SK-N-SH treated with all-trans-retinoic acid at 6 μM for 48 hours (cell line): ENCODE results near the gene ARHGAP8.
"Not testable (repeated sequence)": the region's sequence is repeated elsewhere in the genome, so short reads cannot be mapped to it uniquely, and the experiment has no call there.

Experiments
- ATAC-seq: fragments of 200-7000 bp; cut with Tn5 transposase; 3 replicates; pipeline ENCODE4 v1.9.1; 2020; ENCODE audit warnings: mild to moderate bottlenecking, moderate library complexity
- ARNTL ChIP-seq: fragments of 450-650 bp; formaldehyde crosslinking; IDR thresholded peaks from 2 replicates; pipeline ENCODE4 v1.5.0; 2020; ENCODE audit warnings: low read depth, mild to moderate bottlenecking, moderate library complexity, borderline replicate concordance
- BACH2 ChIP-seq: fragments of 250-450 bp; sonication (Bioruptor Pico); IDR thresholded peaks from 2 replicates; pipeline ENCODE4 v1.9.0; 2021; ENCODE audit warnings: mild to moderate bottlenecking, borderline replicate concordance
- CSDC2 ChIP-seq: fragments of 250-450 bp; sonication (Bioruptor Pico); IDR thresholded peaks from 2 replicates; pipeline ENCODE4 v1.5.0; 2020; ENCODE audit warnings: mild to moderate bottlenecking, moderate library complexity
- GLIS3 ChIP-seq: fragments of 250-450 bp; sonication (Bioruptor Pico); IDR thresholded peaks from 2 replicates; pipeline ENCODE4 v1.5.0; 2020; ENCODE audit warnings: mild to moderate bottlenecking, moderate library complexity
- OSR1 ChIP-seq: fragments of 250-450 bp; sonication (Bioruptor Pico); IDR thresholded peaks from 2 replicates; pipeline ENCODE4 v1.8.0; 2022; ENCODE audit warnings: moderate library complexity, mild to moderate bottlenecking, inconsistent platforms
- PPARA ChIP-seq: fragments of 250-450 bp; sonication (Bioruptor Pico); IDR thresholded peaks from 2 replicates; pipeline ENCODE4 v1.5.0; 2020; ENCODE audit warnings: mild to moderate bottlenecking, borderline replicate concordance
- RARB ChIP-seq: fragments of 250-450 bp; sonication (Bioruptor Pico); IDR thresholded peaks from 2 replicates; pipeline ENCODE4 v1.8.0; 2021; ENCODE audit warnings: mild to moderate bottlenecking, moderate library complexity
- SNAI2 ChIP-seq: fragments of 250-450 bp; sonication (Bioruptor Pico); IDR thresholded peaks from 2 replicates; pipeline ENCODE4 v1.5.0; 2020; ENCODE audit warnings: mild to moderate bottlenecking, moderate library complexity
- TCF4 ChIP-seq: fragments of 250-450 bp; sonication (Bioruptor Pico); IDR thresholded peaks from 2 replicates; pipeline ENCODE4 v1.8.0; 2021; ENCODE audit warnings: mild to moderate bottlenecking, moderate library complexity, borderline replicate concordance
- ZC3H10 ChIP-seq: fragments of 250-450 bp; sonication (Bioruptor Pico); IDR thresholded peaks from 2 replicates; pipeline ENCODE4 v1.5.1; 2021; ENCODE audit warnings: mild to moderate bottlenecking, moderate library complexity
- ZFP3 ChIP-seq: fragments of 250-450 bp; sonication (Bioruptor Pico); IDR thresholded peaks from 2 replicates; pipeline ENCODE4 v1.5.0; 2020; ENCODE audit warnings: mild to moderate bottlenecking, moderate library complexity
- ZFP30 ChIP-seq: fragments of 450-650 bp; formaldehyde crosslinking; IDR thresholded peaks from 2 replicates; pipeline ENCODE4 v1.5.0; 2022; ENCODE audit warnings: mild to moderate bottlenecking, moderate library complexity
- ZNF565 ChIP-seq: fragments of 450-650 bp; formaldehyde crosslinking; conservative IDR thresholded peaks from 2 replicates; pipeline ENCODE4 v1.5.0; 2020; ENCODE audit warnings: low read depth, mild to moderate bottlenecking, moderate library complexity
- TF ChIP-seq, protein P1 (sequence below): fragments of 250-450 bp; sonication (Bioruptor Pico); IDR thresholded peaks from 2 replicates; pipeline ENCODE4 v1.5.1; 2020; ENCODE audit warnings: low read depth, mild to moderate bottlenecking, moderate library complexity
- TF ChIP-seq, protein P2 (sequence below): fragments of 250-450 bp; sonication (Bioruptor Pico); IDR thresholded peaks from 2 replicates; pipeline ENCODE4 v1.5.0; 2020; ENCODE audit warnings: mild to moderate bottlenecking, moderate library complexity
- TF ChIP-seq, protein P3 (sequence below): fragments of 250-450 bp; sonication (Bioruptor Pico); IDR thresholded peaks from 2 replicates; pipeline ENCODE4 v1.8.0; 2020; ENCODE audit warnings: mild to moderate bottlenecking, moderate library complexity, borderline replicate concordance
- TF ChIP-seq, protein P4 (sequence below): fragments of 250-450 bp; sonication (Bioruptor Pico); IDR thresholded peaks from 2 replicates; pipeline ENCODE4 v1.8.0; 2021; ENCODE audit warnings: low read depth, mild to moderate bottlenecking, moderate library complexity, borderline replicate concordance
- TF ChIP-seq, protein P5 (sequence below): fragments of 250-450 bp; sonication (Bioruptor Pico); IDR thresholded peaks from 2 replicates; pipeline ENCODE4 v1.5.1; 2021; ENCODE audit warnings: mild to moderate bottlenecking, moderate library complexity

Gene ARHGAP8

DNA sequence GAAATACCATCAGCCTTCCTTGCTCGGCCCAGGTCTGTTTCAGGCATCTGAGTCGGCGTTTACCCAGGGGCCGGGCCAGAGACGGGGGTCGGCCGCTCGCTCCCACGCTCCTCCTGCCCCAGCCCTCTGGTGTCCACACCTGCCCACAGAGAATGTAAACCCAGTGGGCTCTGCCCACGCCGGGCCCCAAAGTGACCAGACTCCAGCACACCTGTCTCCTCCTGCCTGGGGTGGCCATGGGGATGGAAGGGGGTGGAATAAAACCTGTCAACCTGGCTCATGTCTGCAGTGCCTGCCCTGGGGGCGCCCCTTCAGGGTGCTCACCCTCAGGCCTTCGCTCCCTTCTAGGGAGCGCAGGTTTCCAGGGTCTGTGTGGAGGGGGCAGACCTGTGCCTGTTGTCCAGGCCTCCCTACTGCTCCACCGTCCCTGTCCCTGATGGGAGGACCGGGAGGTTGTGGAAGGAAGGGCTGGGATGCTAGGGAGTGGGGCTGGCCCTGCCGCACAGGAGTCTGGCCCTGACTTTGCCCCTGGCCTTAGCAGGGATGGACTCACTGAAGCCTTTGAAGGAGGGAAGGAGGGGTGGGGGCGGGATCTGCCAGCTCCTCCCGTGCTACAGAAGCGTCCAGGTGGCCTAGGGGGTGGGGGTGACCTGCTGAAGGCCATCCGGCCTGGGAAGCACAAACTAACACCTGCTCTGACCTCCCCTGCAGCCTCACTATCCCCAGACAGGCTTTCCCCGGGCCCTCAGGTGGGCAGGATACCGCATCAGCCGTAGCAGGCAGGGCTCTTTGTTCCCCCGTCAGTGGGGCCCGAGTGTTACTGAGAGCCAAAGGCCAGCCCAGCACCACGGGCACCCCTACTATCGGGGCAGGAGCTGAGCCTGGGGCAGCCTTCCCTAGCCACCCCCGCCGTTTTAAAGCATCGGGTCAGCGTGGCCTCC lies 14.7 kb upstream of the ARHGAP8 start:
- TF ChIP-seq GLIS3 (CRISPR knock-in tag) (no peak), RARB (CRISPR knock-in tag) (no peak), ZC3H10 (CRISPR knock-in tag) (no peak), ZFP30 (CRISPR knock-in tag) (no peak), CSDC2 (CRISPR knock-in tag) (no peak), ZNF565 (CRISPR knock-in tag) (no peak), SNAI2 (CRISPR knock-in tag) (no peak)
- TF ChIP-seq, protein P1, sequence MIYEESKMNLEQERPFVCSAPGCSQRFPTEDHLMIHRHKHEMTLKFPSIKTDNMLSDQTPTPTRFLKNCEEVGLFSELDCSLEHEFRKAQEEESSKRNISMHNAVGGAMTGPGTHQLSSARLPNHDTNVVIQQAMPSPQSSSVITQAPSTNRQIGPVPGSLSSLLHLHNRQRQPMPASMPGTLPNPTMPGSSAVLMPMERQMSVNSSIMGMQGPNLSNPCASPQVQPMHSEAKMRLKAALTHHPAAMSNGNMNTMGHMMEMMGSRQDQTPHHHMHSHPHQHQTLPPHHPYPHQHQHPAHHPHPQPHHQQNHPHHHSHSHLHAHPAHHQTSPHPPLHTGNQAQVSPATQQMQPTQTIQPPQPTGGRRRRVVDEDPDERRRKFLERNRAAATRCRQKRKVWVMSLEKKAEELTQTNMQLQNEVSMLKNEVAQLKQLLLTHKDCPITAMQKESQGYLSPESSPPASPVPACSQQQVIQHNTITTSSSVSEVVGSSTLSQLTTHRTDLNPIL (CRISPR knock-in tag) = no peak
- ATAC-seq = no peak

DNA sequence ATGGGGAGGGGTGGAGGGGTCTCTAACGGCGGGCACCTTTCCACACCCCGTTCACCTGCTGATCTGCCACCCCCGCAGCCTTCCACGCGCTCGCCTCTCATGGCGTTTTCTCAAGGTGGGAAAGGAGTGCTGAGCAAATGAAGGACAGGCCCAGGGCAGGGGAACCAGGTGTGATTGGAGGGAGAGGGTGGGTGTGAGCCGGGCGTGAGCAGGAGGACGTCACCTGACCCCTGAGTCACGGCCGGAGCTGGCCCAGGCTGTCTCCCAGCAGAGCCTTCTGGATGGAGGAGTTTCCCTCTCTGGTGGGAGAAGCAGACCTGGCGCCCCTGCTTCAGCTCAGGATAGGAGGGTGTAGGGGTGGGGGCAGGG lies 14.0 kb upstream of the ARHGAP8 start:
- no peak for ATAC-seq
- TF ChIP-seq RARB (CRISPR knock-in tag) = no peak
- TF ChIP-seq BACH2 (CRISPR knock-in tag) = no peak
- TF ChIP-seq ARNTL (CRISPR knock-in tag) = no peak
- TF ChIP-seq ZFP30 (CRISPR knock-in tag) = no peak
- TF ChIP-seq PPARA = no peak
- TF ChIP-seq, protein P2, sequence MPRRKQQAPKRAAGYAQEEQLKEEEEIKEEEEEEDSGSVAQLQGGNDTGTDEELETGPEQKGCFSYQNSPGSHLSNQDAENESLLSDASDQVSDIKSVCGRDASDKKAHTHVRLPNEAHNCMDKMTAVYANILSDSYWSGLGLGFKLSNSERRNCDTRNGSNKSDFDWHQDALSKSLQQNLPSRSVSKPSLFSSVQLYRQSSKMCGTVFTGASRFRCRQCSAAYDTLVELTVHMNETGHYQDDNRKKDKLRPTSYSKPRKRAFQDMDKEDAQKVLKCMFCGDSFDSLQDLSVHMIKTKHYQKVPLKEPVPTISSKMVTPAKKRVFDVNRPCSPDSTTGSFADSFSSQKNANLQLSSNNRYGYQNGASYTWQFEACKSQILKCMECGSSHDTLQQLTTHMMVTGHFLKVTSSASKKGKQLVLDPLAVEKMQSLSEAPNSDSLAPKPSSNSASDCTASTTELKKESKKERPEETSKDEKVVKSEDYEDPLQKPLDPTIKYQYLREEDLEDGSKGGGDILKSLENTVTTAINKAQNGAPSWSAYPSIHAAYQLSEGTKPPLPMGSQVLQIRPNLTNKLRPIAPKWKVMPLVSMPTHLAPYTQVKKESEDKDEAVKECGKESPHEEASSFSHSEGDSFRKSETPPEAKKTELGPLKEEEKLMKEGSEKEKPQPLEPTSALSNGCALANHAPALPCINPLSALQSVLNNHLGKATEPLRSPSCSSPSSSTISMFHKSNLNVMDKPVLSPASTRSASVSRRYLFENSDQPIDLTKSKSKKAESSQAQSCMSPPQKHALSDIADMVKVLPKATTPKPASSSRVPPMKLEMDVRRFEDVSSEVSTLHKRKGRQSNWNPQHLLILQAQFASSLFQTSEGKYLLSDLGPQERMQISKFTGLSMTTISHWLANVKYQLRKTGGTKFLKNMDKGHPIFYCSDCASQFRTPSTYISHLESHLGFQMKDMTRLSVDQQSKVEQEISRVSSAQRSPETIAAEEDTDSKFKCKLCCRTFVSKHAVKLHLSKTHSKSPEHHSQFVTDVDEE = no peak
- TF ChIP-seq, protein P3, sequence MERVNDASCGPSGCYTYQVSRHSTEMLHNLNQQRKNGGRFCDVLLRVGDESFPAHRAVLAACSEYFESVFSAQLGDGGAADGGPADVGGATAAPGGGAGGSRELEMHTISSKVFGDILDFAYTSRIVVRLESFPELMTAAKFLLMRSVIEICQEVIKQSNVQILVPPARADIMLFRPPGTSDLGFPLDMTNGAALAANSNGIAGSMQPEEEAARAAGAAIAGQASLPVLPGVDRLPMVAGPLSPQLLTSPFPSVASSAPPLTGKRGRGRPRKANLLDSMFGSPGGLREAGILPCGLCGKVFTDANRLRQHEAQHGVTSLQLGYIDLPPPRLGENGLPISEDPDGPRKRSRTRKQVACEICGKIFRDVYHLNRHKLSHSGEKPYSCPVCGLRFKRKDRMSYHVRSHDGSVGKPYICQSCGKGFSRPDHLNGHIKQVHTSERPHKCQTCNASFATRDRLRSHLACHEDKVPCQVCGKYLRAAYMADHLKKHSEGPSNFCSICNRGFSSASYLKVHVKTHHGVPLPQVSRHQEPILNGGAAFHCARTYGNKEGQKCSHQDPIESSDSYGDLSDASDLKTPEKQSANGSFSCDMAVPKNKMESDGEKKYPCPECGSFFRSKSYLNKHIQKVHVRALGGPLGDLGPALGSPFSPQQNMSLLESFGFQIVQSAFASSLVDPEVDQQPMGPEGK (CRISPR knock-in tag) = no peak
- TF ChIP-seq TCF4 (CRISPR knock-in tag) = no peak

DNA sequence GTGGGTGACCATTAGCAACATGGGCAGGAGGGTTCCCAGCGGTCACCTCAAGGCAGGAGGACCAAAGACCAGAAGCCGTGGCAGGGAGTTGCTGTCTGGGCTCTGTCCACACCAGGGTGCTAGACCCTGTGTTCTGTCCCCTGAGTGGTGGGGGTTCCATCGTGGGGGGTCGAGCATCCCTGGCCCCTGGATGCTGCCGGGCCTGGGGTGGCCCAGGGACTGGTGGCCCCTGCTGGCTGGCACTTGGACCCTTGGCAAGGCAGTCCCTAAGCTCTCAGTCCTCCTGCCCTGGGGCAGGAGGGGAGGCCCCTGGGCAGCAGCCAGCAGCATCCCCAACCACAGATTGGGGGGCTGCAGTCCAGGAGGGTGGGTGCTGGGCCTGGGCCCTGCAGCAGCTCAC lies 13.4 kb upstream of the ARHGAP8 start:
- TF ChIP-seq OSR1 (CRISPR knock-in tag) (no peak), TCF4 (CRISPR knock-in tag) (no peak), ZFP30 (CRISPR knock-in tag) (no peak), ZFP3 (CRISPR knock-in tag) (no peak), GLIS3 (CRISPR knock-in tag) (no peak), ARNTL (CRISPR knock-in tag) (no peak), SNAI2 (CRISPR knock-in tag) (no peak), ZNF565 (CRISPR knock-in tag) (no peak), CSDC2 (CRISPR knock-in tag) (no peak)
- TF ChIP-seq, protein P4, sequence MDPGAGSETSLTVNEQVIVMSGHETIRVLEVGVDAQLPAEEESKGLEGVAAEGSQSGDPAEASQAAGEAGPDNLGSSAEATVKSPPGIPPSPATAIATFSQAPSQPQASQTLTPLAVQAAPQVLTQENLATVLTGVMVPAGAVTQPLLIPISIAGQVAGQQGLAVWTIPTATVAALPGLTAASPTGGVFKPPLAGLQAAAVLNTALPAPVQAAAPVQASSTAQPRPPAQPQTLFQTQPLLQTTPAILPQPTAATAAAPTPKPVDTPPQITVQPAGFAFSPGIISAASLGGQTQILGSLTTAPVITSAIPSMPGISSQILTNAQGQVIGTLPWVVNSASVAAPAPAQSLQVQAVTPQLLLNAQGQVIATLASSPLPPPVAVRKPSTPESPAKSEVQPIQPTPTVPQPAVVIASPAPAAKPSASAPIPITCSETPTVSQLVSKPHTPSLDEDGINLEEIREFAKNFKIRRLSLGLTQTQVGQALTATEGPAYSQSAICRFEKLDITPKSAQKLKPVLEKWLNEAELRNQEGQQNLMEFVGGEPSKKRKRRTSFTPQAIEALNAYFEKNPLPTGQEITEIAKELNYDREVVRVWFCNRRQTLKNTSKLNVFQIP = no peak
- TF ChIP-seq, protein P2 = no peak
- TF ChIP-seq, protein P5, sequence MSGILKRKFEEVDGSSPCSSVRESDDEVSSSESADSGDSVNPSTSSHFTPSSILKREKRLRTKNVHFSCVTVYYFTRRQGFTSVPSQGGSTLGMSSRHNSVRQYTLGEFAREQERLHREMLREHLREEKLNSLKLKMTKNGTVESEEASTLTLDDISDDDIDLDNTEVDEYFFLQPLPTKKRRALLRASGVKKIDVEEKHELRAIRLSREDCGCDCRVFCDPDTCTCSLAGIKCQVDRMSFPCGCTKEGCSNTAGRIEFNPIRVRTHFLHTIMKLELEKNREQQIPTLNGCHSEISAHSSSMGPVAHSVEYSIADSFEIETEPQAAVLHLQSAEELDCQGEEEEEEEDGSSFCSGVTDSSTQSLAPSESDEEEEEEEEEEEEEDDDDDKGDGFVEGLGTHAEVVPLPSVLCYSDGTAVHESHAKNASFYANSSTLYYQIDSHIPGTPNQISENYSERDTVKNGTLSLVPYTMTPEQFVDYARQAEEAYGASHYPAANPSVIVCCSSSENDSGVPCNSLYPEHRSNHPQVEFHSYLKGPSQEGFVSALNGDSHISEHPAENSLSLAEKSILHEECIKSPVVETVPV (CRISPR knock-in tag) = no peak
- TF ChIP-seq, protein P3 (CRISPR knock-in tag) = no peak
- ATAC-seq = no peak

DNA sequence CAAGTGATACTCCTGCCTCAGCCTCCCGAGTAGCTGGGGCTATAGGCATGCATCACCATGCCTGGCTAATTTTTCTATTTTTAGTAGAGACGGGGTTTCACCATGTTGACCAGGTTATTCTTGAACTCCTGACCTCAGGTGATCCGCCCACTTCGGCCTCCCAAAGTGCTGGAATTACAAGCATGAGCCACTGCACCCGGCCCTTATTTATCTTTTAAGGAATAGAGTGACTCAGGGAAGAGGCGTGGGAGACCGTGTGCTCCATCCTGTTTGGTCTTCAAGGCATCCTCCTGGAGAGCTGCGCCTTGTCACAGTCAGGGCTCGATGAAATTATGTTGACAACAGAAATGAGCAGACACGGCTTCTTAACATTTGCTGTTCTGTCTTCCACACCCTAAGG lies 12.7 kb upstream of the ARHGAP8 start:
- not testable (repeated sequence) for ATAC-seq
